MM.1S (cell line): ENCODE data around the gene KRT31.

Experiments used
- DNase-seq: peaks from one replicate; pipeline ENCODE4 v3.0.0-alpha.2; 2015
- H2AFZ ChIP-seq: fragments of 300-600 bp; sonication (generic); 2 replicates; pipeline ENCODE4 v1.6.0; 2016; ENCODE audit warnings: antibody characterized with exemption, low read length
- H3F3A ChIP-seq: fragments of 300-600 bp; sonication (generic); 2 replicates; pipeline ENCODE4 v1.6.1; 2016; ENCODE audit warnings: mild to moderate bottlenecking, antibody characterized with exemption, low read length, moderate library complexity, mixed read lengths; ENCODE audit not compliant: insufficient read depth
- H3K27ac ChIP-seq: fragments of 300-600 bp; sonication (generic); 2 replicates; pipeline ENCODE4 v1.5.1; 2016; ENCODE audit warnings: mild to moderate bottlenecking, low read length
- H3K27me3 ChIP-seq: fragments of 300-600 bp; sonication (generic); replicated peaks from 2 replicates; pipeline ENCODE4 v1.6.0; 2016; ENCODE audit warnings: low read length; ENCODE audit not compliant: insufficient read depth
- H3K36me3 ChIP-seq: fragments of 300-600 bp; sonication (generic); replicated peaks from 2 replicates; pipeline ENCODE4 v1.6.1; 2016; ENCODE audit warnings: mild to moderate bottlenecking, low read length, mixed read lengths; ENCODE audit not compliant: insufficient read depth
- H3K4me1 ChIP-seq: fragments of 300-600 bp; sonication (generic); 2 replicates; pipeline ENCODE4 v1.6.1; 2016; ENCODE audit warnings: low read length, mixed read lengths
- H3K4me2 ChIP-seq: fragments of 300-600 bp; sonication (generic); 2 replicates; pipeline ENCODE4 v1.6.0; 2016; ENCODE audit warnings: low read depth, low read length
- H3K4me3 ChIP-seq: fragments of 300-600 bp; sonication (generic); 2 replicates; pipeline ENCODE4 v1.5.1; 2016; ENCODE audit warnings: low read length, mixed read lengths
- H3K79me2 ChIP-seq: fragments of 300-600 bp; sonication (generic); 2 replicates; pipeline ENCODE4 v1.6.1; 2016; ENCODE audit warnings: mixed run types, low read length, mixed read lengths
- H3K9ac ChIP-seq: fragments of 300-600 bp; sonication (generic); 2 replicates; pipeline ENCODE4 v1.6.1; 2016; ENCODE audit warnings: low read length, mixed read lengths
- H3K9me2 ChIP-seq: fragments of 300-600 bp; sonication (generic); replicated peaks from 2 replicates; pipeline ENCODE4 v1.6.1; 2016; ENCODE audit warnings: mild to moderate bottlenecking, low read length, mixed read lengths; ENCODE audit not compliant: insufficient read depth
- H3K9me3 ChIP-seq: fragments of 300-600 bp; sonication (generic); replicated peaks from 2 replicates; pipeline ENCODE4 v1.6.1; 2016; ENCODE audit warnings: mild to moderate bottlenecking, low read length, mixed read lengths; ENCODE audit not compliant: insufficient read depth
- H4K20me1 ChIP-seq: fragments of 300-600 bp; sonication (generic); 2 replicates; pipeline ENCODE4 v1.6.1; 2016; ENCODE audit warnings: mild to moderate bottlenecking, low read length, moderate library complexity, mixed read lengths; ENCODE audit not compliant: insufficient read depth
- EZH2 ChIP-seq: fragments of 300-600 bp; sonication (generic); optimal IDR thresholded peaks from 2 replicates; pipeline ENCODE3; 2017; ENCODE audit warnings: low read depth, mild to moderate bottlenecking, antibody characterized with exemption, low read length, mixed read lengths
- EZH2phosphoT487 ChIP-seq: fragments of 300-600 bp; sonication (generic); IDR thresholded peaks from 2 replicates; pipeline ENCODE4 v1.6.1; 2018; ENCODE audit warnings: antibody characterized with exemption, low read length
- TF ChIP-seq, protein P1 (sequence below): fragments of 300-600 bp; sonication (generic); IDR thresholded peaks from 2 replicates; pipeline ENCODE4 v1.5.1; 2016; ENCODE audit warnings: antibody characterized with exemption, low read length, mixed read lengths

KRT31 gene

DNA sequence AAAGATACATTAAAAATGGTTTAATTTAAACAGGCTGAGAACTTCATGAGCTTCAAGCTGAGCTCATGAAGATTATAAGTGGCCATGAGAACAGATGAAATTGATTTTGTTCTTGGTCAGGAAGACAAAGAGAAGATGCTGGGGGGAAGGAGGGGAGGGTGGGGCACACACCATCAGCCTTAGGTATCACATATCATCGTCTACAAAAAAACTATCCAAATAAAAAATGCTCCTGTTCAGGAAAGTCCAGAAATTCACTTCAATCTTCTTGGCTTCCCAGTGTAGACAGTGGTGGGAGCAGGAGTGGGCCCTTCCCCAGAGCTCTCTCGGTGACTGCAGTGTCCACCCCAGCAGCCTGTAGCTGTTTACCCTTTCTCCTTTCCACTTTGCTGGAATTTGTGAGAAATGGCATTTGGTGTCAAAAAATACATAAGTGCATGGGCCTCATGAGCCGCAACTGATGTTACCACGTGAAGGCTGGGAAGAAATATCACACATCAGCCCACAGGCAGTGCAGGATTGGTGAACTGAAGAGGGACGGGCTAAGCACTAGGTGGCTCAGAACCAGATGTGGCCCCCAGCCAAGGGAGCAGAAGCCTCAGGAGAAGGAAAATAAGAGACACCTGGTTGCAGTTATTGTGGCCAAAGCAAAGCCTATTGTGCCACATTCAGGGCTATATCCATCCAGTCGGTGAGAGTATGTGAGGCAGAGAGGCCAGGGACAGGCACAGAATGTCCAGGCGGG, 20.9 kb upstream of the KRT31 start:
- no peaks in the 10 kb centered on the region for H3K27me3 ChIP-seq
- no peak overlapping the region for H3K4me3 ChIP-seq
- no peak overlapping the region for H3K27ac ChIP-seq
- H3K9ac ChIP-seq, result no peak overlapping the region
- DNase-seq, result no peak
- H3K9me3 ChIP-seq, result no peaks in the 10 kb centered on the region
- no peaks in the 10 kb centered on the region for H3K9me2 ChIP-seq
- no peak overlapping the region for H2AFZ ChIP-seq
- H4K20me1 ChIP-seq, result no peaks in the 10 kb centered on the region
- H3F3A ChIP-seq, result no peaks in the 10 kb centered on the region
- TF ChIP-seq EZH2phosphoT487, result no peak
- no peak for TF ChIP-seq EZH2
- TF ChIP-seq, protein P1, sequence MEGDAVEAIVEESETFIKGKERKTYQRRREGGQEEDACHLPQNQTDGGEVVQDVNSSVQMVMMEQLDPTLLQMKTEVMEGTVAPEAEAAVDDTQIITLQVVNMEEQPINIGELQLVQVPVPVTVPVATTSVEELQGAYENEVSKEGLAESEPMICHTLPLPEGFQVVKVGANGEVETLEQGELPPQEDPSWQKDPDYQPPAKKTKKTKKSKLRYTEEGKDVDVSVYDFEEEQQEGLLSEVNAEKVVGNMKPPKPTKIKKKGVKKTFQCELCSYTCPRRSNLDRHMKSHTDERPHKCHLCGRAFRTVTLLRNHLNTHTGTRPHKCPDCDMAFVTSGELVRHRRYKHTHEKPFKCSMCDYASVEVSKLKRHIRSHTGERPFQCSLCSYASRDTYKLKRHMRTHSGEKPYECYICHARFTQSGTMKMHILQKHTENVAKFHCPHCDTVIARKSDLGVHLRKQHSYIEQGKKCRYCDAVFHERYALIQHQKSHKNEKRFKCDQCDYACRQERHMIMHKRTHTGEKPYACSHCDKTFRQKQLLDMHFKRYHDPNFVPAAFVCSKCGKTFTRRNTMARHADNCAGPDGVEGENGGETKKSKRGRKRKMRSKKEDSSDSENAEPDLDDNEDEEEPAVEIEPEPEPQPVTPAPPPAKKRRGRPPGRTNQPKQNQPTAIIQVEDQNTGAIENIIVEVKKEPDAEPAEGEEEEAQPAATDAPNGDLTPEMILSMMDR, result no peak
- no peaks in the 10 kb centered on the region for H3K36me3 ChIP-seq
- H3K79me2 ChIP-seq, result no peaks in the 10 kb centered on the region
- H3K4me1 ChIP-seq, result no peaks in the 10 kb centered on the region
- no peak overlapping the region for H3K4me2 ChIP-seq

DNA sequence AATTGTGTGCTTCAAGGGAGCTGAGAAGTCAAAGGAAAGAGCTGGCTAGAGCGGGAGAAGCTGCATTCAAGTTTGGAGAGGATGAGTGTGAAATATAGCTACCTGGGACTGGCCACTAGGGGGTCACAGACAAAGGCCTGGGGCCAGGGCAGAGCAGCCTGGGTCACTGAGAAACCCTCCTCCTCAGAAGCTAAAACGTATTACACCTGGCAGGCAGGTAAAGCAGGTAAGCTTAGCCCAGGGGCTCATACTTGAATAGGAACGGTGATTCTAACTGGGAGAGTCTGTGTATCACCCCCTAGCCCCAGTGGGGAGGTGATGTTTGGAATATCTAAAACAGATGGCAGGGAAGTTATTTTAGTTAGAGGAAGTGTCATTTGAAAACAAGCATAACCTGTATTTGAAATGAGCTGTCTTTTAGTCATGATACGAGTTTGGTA, 20.2 kb upstream of the KRT31 start:
- Histone ChIP-seq H2AFZ (no peak overlapping the region), H4K20me1 (no peaks in the 10 kb centered on the region), H3K79me2 (no peaks in the 10 kb centered on the region), H3K4me1 (no peaks in the 10 kb centered on the region), H3K36me3 (no peaks in the 10 kb centered on the region), H3K9me3 (no peaks in the 10 kb centered on the region), H3K27me3 (no peaks in the 10 kb centered on the region), H3K27ac (no peak overlapping the region), H3K9ac (no peak overlapping the region), H3K4me3 (no peak overlapping the region), H3F3A (no peaks in the 10 kb centered on the region), H3K9me2 (no peaks in the 10 kb centered on the region), H3K4me2 (no peak overlapping the region)
- DNase-seq, result peak; percentile 29
- TF ChIP-seq, protein P1, result peak; percentile 57
- TF ChIP-seq EZH2, result no peak

DNA sequence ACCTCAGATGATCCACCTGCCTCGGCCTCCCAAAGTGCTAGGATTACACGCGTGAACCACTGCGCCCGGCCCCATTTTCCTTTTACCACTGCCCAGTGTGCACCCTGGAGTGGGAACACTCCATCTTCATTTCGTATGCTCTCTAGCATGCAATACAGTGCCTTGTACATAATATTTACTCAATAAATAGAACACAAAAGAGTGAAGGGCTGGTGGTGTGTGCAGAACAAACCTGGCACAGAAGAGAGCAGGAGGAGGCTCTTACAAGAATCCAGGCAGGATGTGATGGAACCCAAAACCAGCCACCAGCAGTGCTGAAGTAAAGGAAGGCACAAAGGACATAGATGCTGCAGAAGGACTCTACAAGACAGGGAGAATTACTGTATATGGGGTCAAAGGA, 19.7 kb upstream of the KRT31 start:
- Histone ChIP-seq H3K4me2 (no peak overlapping the region), H4K20me1 (no peaks in the 10 kb centered on the region), H3F3A (no peaks in the 10 kb centered on the region), H2AFZ (no peak overlapping the region), H3K27ac (no peak overlapping the region), H3K36me3 (no peaks in the 10 kb centered on the region), H3K9me2 (no peaks in the 10 kb centered on the region), H3K79me2 (no peaks in the 10 kb centered on the region), H3K4me1 (no peaks in the 10 kb centered on the region), H3K9ac (no peak overlapping the region), H3K9me3 (no peaks in the 10 kb centered on the region), H3K4me3 (no peak overlapping the region), H3K27me3 (no peaks in the 10 kb centered on the region)
- no peak for DNase-seq
- no peak for TF ChIP-seq EZH2
- TF ChIP-seq EZH2phosphoT487, result no peak
- TF ChIP-seq, protein P1, result no peak
